GM12878 (cell line): Measurements from ENCODE around the gene STK10. TPM values are rescaled to one million over a fixed set of nuclear protein-coding genes. Genes with fewer than 3 reads are reported as not detected.

Experiments used
- BHLHE40 ChIP-seq, 2 experiments: fragments of 450-650 bp in 1 of 2; IDR thresholded peaks; 2 replicates each; pipeline ENCODE4 v1.6.1; 2011 to 2017; ENCODE audit warnings: low read depth in 2 of 2, borderline replicate concordance in 1 of 2, improper control_type of control experiment in 1 of 2, low read length in 1 of 2, mild to moderate bottlenecking in 1 of 2
- CEBPZ ChIP-seq: fragments of 150-350 bp; IDR thresholded peaks from 2 replicates; pipeline ENCODE4 v1.6.1; 2016; ENCODE audit warnings: low read depth, low read length
- CTCF ChIP-seq, 3 experiments: IDR thresholded peaks in 2 of 3; conservative IDR thresholded peaks in 1 of 3; 2 replicates each; pipeline ENCODE4 v1.5.1; 2011; ENCODE audit warnings: low read depth in 3 of 3, low read length in 3 of 3, mild to moderate bottlenecking in 3 of 3, control low read depth in 2 of 3, moderate library complexity in 2 of 3, inconsistent platforms in 1 of 3, mixed read lengths in 1 of 3; ENCODE audit not compliant: control insufficient read depth in 2 of 3, insufficient read depth in 1 of 3; ENCODE audit errors: extremely low read depth in 1 of 3
- GABPA ChIP-seq: IDR thresholded peaks from 2 replicates; pipeline ENCODE4 v1.6.1; 2014; ENCODE audit warnings: antibody characterized with exemption, low read depth, mild to moderate bottlenecking, inconsistent platforms
- IKZF1 ChIP-seq: fragments of 450-650 bp; conservative IDR thresholded peaks from 2 replicates; pipeline ENCODE4 v1.6.1; 2017; ENCODE audit warnings: antibody characterized with exemption, mild to moderate bottlenecking
- MLLT1 ChIP-seq: fragments of 450-650 bp; IDR thresholded peaks from 2 replicates; pipeline ENCODE4 v1.6.1; 2016; ENCODE audit warnings: mild to moderate bottlenecking
- MYC ChIP-seq: IDR thresholded peaks from 2 replicates; pipeline ENCODE4 v1.6.1; 2011; ENCODE audit warnings: mild to moderate bottlenecking, low read length, moderate library complexity, inconsistent platforms; ENCODE audit not compliant: insufficient read depth, insufficient replicate concordance, insufficient read length, severe bottlenecking
- NKRF ChIP-seq: fragments of 450-650 bp; conservative IDR thresholded peaks from 2 replicates; pipeline ENCODE4 v1.6.1; 2017; ENCODE audit warnings: mild to moderate bottlenecking, moderate library complexity
- PBX3 ChIP-seq: IDR thresholded peaks from 2 replicates; pipeline ENCODE4 v1.6.1; 2011; ENCODE audit warnings: mild to moderate bottlenecking, low read depth, low read length, moderate library complexity; ENCODE audit not compliant: insufficient replicate concordance
- PKNOX1 ChIP-seq: fragments of 450-650 bp; IDR thresholded peaks from 2 replicates; pipeline ENCODE4 v1.6.1; 2016; ENCODE audit warnings: mild to moderate bottlenecking
- POLR2A ChIP-seq: IDR thresholded peaks from 2 replicates; pipeline ENCODE4 v1.6.1; 2011; ENCODE audit warnings: low read depth, mild to moderate bottlenecking, low read length
- ZNF687 ChIP-seq: fragments of 450-650 bp; IDR thresholded peaks from 2 replicates; pipeline ENCODE4 v1.6.1; 2017; ENCODE audit warnings: mild to moderate bottlenecking, moderate library complexity
- polyA plus RNA-seq, 11 experiments: library from polyadenylated mRNA; depleted of rRNA in 4 of 11; unstranded in 6 of 11; stranded (reverse) in 5 of 11; fragments of >200 nt; fragmentation: Nextera tagmentation in 4 of 11; fragmentation: Illumina TruSeq in 1 of 11; extraction: Ambion mirVana in 4 of 11; extraction: Trizol in 1 of 11; gene quantifications; 1 replicate in 1 of 11; 2 replicates in 10 of 11; pipeline versions ENCODE4 v1.2.1 to v1.2.3, GENCODE V29; 2011 to 2016; ENCODE audit warnings: inconsistent platforms in 2 of 11, missing spikeins in 2 of 11, low read depth in 1 of 11
- total RNA-seq, 4 experiments: library from RNA; depleted of rRNA in 3 of 4; stranded (reverse); fragments of >200 nt in 3 of 4; fragmentation: Illumina TruSeq in 1 of 4; extraction: Trizol in 1 of 4; gene quantifications; 2 replicates each; pipeline versions ENCODE4 v1.2.1 to v1.2.3, GENCODE V29; 2013 to 2021

The STK10 gene
- total and polyA plus RNA-seq, 10 of the 15 experiments (the other 5 are each of a cell fraction or from before 2014, with no cell fraction given), result 14.2 to 96.4 (median 50.6) TPM

- TF ChIP-seq NKRF (no peak), BHLHE40 (IDR thresholded peaks at IDR 0.05; ENCODE audit: borderline replicate concordance in 1 of 2, low read depth in 2 of 2, low read length in 1 of 2) (peak; percentile 53 to 66; a peak in 1 of 4 replicates), PBX3 (peak; percentile 4), GABPA (peak; percentile 73; the same call in 1 of the 2 replicates), POLR2A (peak; percentile 70; the same call in 1 of the 2 replicates), MLLT1 (peak; percentile 75), CEBPZ (no peak), CTCF (IDR thresholded peaks at IDR 0.05 in 2 of 3, conservative IDR thresholded peaks at IDR 0.05 in 1 of 3; ENCODE audit: control insufficient read depth in 2 of 3, extremely low read depth in 1 of 3, insufficient read depth in 1 of 3, low read depth in 3 of 3, low read length in 3 of 3) (no peak), MYC (no peak), IKZF1 (peak; percentile 62), PKNOX1 (peak; percentile 11; the same call in 1 of the 2 replicates), ZNF687 (peak; percentile 47; the same call in 1 of the 2 replicates)
Measured at GRCh38 chr5:172175263-172175719, 12.7 kb downstream of the STK10 start (continued).
